ENCODE measurements around the gene STMND1. TPM values are rescaled to one million over a fixed set of nuclear protein-coding genes. Genes with fewer than 3 reads are reported as not detected.

STMND1 gene
- total and polyA plus RNA-seq, 2 of the 8 experiments (the other 6 are each of a cell fraction or from before 2014, with no cell fraction given), result not detected

- Histone ChIP-seq H3K4me1 (replicated peaks in 1 of 4; ENCODE audit: control insufficient read depth in 3 of 4, insufficient read depth in 4 of 4, low read length in 3 of 4) (no peaks in the 10 kb centered on the region), H3K27ac (ENCODE audit: low read depth, low read length) (no peak overlapping the region), H2BK12ac (ENCODE audit: low read depth, low read length) (no peak overlapping the region), H3K79me2 (ENCODE audit: control insufficient read depth in 1 of 2, insufficient read depth in 2 of 2, low read length in 2 of 2) (no peaks in the 10 kb centered on the region), H3K4me3 (ENCODE audit: extremely low read depth in 1 of 4, insufficient read depth in 2 of 4, low read depth in 3 of 4, low read length in 4 of 4) (no peak overlapping the region), H3K23ac (ENCODE audit: insufficient read length) (no peak overlapping the region), H4K91ac (replicated peaks; ENCODE audit: insufficient read length, low read length) (no peak overlapping the region), H2AFZ (ENCODE audit: low read length) (no peak overlapping the region), H3K4ac (replicated peaks; ENCODE audit: insufficient read length, low read depth, low read length) (no peak overlapping the region), H3K27me3 (replicated peaks in 1 of 4; ENCODE audit: control insufficient read depth in 3 of 4, extremely low read depth in 1 of 4, insufficient read depth in 3 of 4, low read length in 3 of 4) (no peaks in the 10 kb centered on the region), H2BK5ac (ENCODE audit: low read depth, low read length) (no peak overlapping the region), H3K23me2 (ENCODE audit: low read depth, low read length) (no peaks in the 10 kb centered on the region; the same call in 1 of the 2 replicates), H3K18ac (ENCODE audit: extremely low read depth, low read length) (no peak overlapping the region), H2BK15ac (ENCODE audit: low read length) (no peak overlapping the region), H3K56ac (replicated peaks; ENCODE audit: insufficient read length, low read depth, low read length) (no peak overlapping the region), H3K4me2 (ENCODE audit: insufficient read depth in 1 of 2, low read depth in 2 of 2, low read length in 2 of 2) (no peak overlapping the region), H4K8ac (ENCODE audit: extremely low read depth, insufficient read depth, low read length) (no peak overlapping the region), H4K5ac (ENCODE audit: insufficient read length, low read depth, low read length) (no peak overlapping the region), H3K9ac (replicated peaks in 1 of 4; ENCODE audit: extremely low read depth in 1 of 4, low read depth in 3 of 4, low read length in 3 of 4) (no peak overlapping the region), H2AK5ac (ENCODE audit: low read depth, low read length) (no peak overlapping the region), H3K14ac (ENCODE audit: insufficient read length) (no peak overlapping the region), H2BK20ac (ENCODE audit: low read length) (no peak overlapping the region), H4K20me1 (replicated peaks in 1 of 2; ENCODE audit: control insufficient read depth in 1 of 2, insufficient read depth in 2 of 2, low read length in 2 of 2) (peaks cover 0 to 2% of the 10 kb centered on the region in 2 experiments), H3K9me3 (ENCODE audit: insufficient read depth in 2 of 2, low read depth in 1 of 2, low read length in 1 of 2) (no peaks in the 10 kb centered on the region), H3K79me1 (ENCODE audit: low read depth, low read length) (no peaks in the 10 kb centered on the region), H2BK120ac (replicated peaks; ENCODE audit: low read depth, low read length) (no peak overlapping the region), H3K36me3 (ENCODE audit: control insufficient read depth in 2 of 4, insufficient read depth in 4 of 4, low read length in 3 of 4) (no peaks in the 10 kb centered on the region)
- no peak for FAIRE-seq
- CTCF ChIA-PET (ENCODE audit: partially characterized antibody), result interaction anchor here (0.6 to 2.3 kb wide), 4 partner anchors 8 to 476 kb away, joined by 3 to 7 read pairs (median 4); no protein-coding TSS in a partner anchor
- no peak for TF ChIP-seq NANOG (IDR thresholded peaks at IDR 0.05; ENCODE audit: insufficient read depth, low read depth, low read length, poor library complexity, severe bottlenecking)
- no peak for TF ChIP-seq BCL11A (IDR thresholded peaks at IDR 0.05; ENCODE audit: low read depth in 2 of 2, low read length in 2 of 2)
- no peak for TF ChIP-seq RFX5 (IDR thresholded peaks at IDR 0.05; ENCODE audit: borderline replicate concordance, low read depth, low read length)
- TF ChIP-seq E2F6 (IDR thresholded peaks at IDR 0.05), result no peak
- no peak for TF ChIP-seq GTF2F1 (IDR thresholded peaks at IDR 0.05; ENCODE audit: borderline replicate concordance, low read depth, low read length)
- TF ChIP-seq CHD1 (IDR thresholded peaks at IDR 0.05; ENCODE audit: low read depth, low read length), result no peak
- no peak for TF ChIP-seq MAFK (IDR thresholded peaks at IDR 0.05; ENCODE audit: low read depth, low read length)
- no peak for TF ChIP-seq CEBPB (IDR thresholded peaks at IDR 0.05; ENCODE audit: low read depth, low read length)
- POLR2A ChIA-PET (ENCODE audit: partially characterized antibody), result no interaction called here
- WGBS, 2 experiments (ENCODE audit: extremely low coverage in 1 of 2, insufficient coverage in 1 of 2, insufficient read length in 1 of 2, insufficient replicate concordance in 2 of 2, low coverage in 1 of 2, low lambda C conversion rate in 2 of 2, missing lambda C conversion rate in 1 of 2), result 87% methylated on average over 5 of the region's 5 CpGs; no CpG with 5 or more reads in 1 of the 2 experiments
- DNase-seq (ENCODE audit: low read depth in 1 of 2, low spot score in 2 of 2), result no peak
Observed at GRCh38 chr6:17159240-17159639, 57.4 kb downstream of the STMND1 start.

All from H1 (cell line).